Measurements from ENCODE around the gene KCTD20. TPM values are rescaled to one million over a fixed set of nuclear protein-coding genes. Genes with fewer than 3 reads are reported as not detected.
"Not testable (repeated sequence)": the region's sequence is repeated elsewhere in the genome, so short reads cannot be mapped to it uniquely, and the experiment has no call there.

KCTD20 gene
- total RNA-seq, 1 experiment from 2014 or later = 38.9 TPM

DNA sequence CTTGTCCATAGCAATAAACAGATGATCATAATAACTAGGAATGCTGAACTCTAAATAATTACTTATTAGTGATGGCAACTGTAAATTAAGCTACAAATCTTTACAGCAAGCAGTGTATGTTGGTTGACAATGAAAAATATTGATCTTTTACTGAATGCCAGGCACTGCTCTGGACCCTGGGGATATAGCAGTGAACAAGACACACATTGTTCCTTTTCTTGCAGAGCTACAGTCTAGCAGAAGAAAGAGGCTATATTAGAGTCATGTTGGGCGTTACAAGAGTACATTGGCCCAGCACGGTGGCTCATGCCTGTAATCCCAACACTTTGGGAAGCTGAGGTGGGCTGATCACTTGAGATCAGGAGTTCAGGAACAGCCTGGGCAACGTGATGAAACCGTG lies 11.6 kb upstream of the KCTD20 start:
- no peak for DNase-seq
- no peaks in the 10 kb centered on the region for H3K27me3 ChIP-seq (ENCODE audit: control insufficient read depth, insufficient read depth, low read length)
- no peaks in the 10 kb centered on the region for H3K36me3 ChIP-seq (replicated peaks; ENCODE audit: control insufficient read depth, insufficient read depth, low read length)
- H3K4me3 ChIP-seq (ENCODE audit: insufficient read depth, low read depth, low read length) = no peak overlapping the region

DNA sequence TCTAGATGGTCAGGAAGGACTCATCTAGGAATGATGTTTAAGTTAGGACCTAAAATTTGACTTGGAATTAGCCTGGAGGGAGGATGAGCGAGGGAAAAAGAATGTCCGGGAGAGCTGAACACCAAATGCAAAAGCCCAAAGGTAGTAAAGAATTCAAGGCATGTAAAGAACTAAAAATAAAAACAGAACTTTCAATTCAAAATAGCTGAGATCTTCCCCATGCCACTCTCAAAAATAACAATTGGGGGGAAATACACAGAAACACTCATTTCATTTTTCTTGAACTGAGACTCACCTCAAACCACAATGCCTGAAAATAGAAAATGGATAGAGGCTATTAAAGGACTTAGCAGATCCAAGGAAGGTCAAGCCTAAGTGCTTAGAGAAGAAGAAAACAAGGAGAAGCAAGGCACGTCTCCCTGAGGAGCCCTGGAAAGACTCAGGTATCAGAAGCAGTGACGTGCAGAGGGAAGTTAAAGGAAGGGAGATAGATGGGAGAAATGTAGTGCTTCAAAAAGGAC lies 10.6 kb upstream of the KCTD20 start:
- Histone ChIP-seq H3K36me3 (replicated peaks; ENCODE audit: control insufficient read depth, insufficient read depth, low read length) (no peaks in the 10 kb centered on the region), H3K27me3 (ENCODE audit: control insufficient read depth, insufficient read depth, low read length) (no peaks in the 10 kb centered on the region), H3K4me3 (ENCODE audit: insufficient read depth, low read depth, low read length) (no peak overlapping the region)
- DNase-seq = no peak

DNA sequence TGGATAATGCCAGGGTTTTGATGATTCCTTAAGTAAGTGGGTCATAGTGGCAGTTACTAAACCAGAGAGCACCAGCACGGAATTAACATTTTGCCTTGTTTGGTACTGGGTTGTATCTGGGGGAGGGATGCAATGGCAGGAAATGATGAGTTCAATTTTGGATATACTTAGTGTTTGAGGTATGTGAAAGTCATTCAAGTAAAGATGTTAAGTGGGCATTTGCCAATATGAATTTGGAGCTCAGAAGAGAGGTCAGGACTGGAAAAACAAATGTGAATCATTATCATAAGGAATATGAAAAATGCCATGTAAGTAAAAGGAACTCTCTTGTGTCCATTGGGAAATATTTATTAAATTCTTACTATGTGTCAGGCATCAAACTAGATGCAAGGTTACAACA lies 6.3 kb upstream of the KCTD20 start:
- Histone ChIP-seq H3K4me3 (ENCODE audit: insufficient read depth, low read depth, low read length) (no peak overlapping the region), H3K36me3 (replicated peaks; ENCODE audit: control insufficient read depth, insufficient read depth, low read length) (no peaks in the 10 kb centered on the region), H3K27me3 (ENCODE audit: control insufficient read depth, insufficient read depth, low read length) (no peaks in the 10 kb centered on the region)
- no peak for DNase-seq

DNA sequence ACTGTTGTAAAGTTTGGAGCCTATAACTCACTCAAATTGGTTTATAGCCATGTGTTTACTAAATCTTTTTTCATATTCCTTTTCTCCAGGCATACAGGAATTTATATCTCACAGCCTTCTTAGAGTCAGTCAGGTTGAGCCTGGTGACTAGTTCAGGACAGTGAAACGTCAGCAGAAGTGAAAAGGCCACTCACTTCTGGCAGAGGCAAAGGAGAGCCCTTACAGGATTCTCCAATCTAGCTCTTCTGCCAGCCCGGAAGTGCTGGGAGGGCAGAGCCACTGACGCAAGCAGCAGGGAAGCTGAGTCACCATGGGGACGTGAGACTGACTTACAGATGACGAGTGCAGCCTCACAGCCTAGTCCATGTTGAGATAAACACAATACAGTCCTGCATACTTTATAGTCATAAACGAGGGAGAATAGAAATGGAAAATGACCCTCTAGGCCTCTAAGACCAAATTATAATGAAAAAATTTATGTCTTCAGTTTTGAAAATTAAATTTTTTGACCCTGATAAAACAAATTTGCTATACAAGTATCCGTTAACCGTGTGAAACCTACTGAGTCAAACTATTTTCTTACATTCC lies 1.4 kb upstream of the KCTD20 start:
- Histone ChIP-seq H3K36me3 (replicated peaks; ENCODE audit: control insufficient read depth, insufficient read depth, low read length) (no peaks in the 10 kb centered on the region), H3K27me3 (ENCODE audit: control insufficient read depth, insufficient read depth, low read length) (no peaks in the 10 kb centered on the region), H3K4me3 (ENCODE audit: insufficient read depth, low read depth, low read length) (no peak overlapping the region)
- peak; percentile 83 for DNase-seq

DNA sequence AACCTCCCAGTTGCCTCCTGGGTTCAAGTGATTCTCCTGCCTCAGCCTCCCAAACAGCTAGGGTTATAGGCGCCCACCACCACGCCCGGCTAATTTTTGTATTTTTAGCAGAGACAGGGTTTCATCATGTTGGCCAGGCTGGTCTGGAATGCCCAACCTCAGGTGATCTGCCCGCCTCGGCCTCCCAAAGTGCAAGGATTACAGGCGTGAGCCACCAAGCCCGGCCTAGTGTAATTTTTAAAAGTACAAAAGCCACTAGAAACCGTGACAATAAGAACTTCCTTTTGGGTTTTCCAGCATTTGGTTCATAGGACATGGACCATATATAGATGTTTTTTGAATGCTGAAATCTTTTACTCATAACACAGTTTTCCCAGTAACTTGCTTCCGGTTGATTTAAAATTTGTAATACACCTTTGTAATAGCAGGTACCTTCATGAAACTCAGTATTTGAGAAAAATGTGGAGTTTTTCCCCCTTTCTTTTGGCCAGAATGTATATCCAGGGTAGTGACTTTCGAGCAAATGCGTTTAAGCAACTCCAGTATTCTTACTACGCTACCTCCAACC lies 613 bp upstream of the KCTD20 start:
- Histone ChIP-seq H3K36me3 (replicated peaks; ENCODE audit: control insufficient read depth, insufficient read depth, low read length) (no peaks in the 10 kb centered on the region), H3K4me3 (ENCODE audit: insufficient read depth, low read depth, low read length) (peak overlapping the region; percentile 85), H3K27me3 (ENCODE audit: control insufficient read depth, insufficient read depth, low read length) (no peaks in the 10 kb centered on the region)
- no peak for DNase-seq

DNA sequence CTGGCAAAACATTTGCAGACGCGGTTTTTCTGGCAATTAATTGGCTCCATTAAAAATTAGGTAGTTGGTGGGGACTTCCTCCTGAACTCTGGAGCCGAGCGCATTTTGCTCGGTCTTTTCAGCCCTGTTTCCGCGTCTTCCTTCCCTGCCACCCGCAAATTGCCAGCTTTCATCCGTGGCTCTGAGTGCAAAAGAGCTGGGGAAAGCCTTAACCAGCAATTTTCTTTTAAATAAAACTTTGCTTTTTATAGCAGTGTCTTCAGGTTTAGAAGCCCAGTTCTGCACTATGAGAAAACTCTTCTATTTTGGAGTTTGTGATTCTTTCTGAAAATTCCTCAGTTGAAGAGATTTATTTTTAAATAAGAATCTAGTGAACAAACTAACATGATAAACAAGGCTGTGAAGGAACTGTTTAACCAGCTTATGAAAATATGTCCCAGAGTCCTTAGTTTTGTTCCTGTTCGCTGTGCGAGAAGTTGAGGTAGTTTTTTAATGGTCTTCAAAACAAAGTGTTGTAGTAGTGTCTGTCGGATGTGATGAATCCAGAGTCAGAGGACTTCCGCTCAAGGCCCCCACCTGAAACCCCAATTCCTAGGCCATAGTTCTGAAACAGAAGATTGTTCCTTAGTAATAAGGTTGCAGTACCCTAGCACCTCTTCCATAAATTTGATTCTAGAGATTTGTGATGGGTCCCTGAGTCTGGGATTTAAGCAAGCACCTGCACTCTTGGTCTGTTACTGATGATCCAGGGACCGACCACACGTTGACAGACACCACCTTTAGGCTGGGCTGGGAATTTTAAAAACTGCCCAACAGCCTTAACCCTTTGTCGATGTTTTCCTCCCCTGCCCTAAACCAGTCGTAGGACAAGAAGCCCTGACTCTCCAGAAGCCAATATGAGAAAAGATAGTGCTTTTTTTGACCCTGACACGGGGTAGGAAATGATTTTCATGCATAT lies 950 bp downstream of the KCTD20 start:
- Histone ChIP-seq H3K36me3 (replicated peaks; ENCODE audit: control insufficient read depth, insufficient read depth, low read length) (no peaks in the 10 kb centered on the region), H3K4me3 (ENCODE audit: insufficient read depth, low read depth, low read length) (peak overlapping the region; percentile 85), H3K27me3 (ENCODE audit: control insufficient read depth, insufficient read depth, low read length) (no peaks in the 10 kb centered on the region)
- DNase-seq = peak; percentile 76

DNA sequence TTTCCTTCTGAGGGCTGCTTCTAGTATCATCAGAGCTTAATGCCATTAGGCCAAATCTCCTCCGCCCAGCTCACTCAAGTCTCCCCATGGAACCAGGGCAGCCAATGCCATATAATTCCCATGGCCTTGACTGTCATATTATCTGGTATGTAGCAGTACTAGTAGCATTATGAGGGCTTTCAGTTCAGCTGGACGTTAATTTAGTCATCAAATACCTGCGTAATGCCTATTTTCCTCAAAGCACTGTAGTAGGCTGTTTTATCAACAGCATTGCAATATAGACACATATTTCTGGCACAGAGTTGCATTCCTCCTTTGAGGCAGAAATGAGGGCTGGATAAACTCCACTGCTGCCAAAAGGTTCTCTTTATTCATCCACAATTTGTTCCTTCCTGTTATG lies 1.7 kb downstream of the KCTD20 start:
- H3K27me3 ChIP-seq (ENCODE audit: control insufficient read depth, insufficient read depth, low read length) = no peaks in the 10 kb centered on the region
- no peak for DNase-seq
- H3K36me3 ChIP-seq (replicated peaks; ENCODE audit: control insufficient read depth, insufficient read depth, low read length) = no peaks in the 10 kb centered on the region
- H3K4me3 ChIP-seq (ENCODE audit: insufficient read depth, low read depth, low read length) = no peak overlapping the region

DNA sequence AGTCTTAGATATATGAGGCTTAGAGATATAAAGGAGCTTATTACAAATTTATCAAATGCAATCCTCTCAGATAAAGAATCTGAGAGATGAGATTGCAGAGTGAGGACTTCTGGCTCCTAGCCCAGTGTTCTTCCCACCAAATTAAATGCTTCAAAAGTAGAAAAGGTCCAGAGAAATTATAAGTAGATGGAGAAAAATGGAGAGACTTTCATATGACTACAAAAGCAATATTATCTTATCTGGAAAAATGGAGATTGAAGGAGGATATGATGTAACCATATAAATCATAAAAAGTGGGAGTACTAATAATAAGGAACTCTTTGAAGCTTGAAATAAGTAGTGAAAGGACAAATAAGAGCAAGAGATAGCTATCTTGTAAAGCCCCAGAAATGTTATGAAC lies 2.8 kb downstream of the KCTD20 start:
- no peak for DNase-seq
- Histone ChIP-seq H3K36me3 (replicated peaks; ENCODE audit: control insufficient read depth, insufficient read depth, low read length) (no peaks in the 10 kb centered on the region), H3K4me3 (ENCODE audit: insufficient read depth, low read depth, low read length) (no peak overlapping the region), H3K27me3 (ENCODE audit: control insufficient read depth, insufficient read depth, low read length) (no peaks in the 10 kb centered on the region)

DNA sequence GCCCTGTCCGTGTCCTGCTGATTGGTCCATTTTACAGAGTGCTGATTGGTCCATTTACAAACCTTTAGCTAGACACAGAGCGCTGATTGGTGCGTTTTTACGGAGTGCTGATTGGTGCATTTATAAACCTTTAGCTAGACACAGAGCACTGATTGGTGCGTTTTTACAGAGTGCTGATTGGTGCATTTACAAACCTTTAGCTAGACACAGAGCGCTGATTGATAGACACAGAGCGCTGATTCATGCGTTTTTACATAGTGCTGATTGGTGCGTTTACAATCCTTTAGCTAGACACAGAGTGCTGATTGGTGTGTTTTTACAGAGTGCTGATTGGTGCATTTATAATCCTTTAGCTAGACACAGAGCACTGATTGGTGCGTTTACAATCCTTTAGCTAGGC lies 6.4 kb downstream of the KCTD20 start:
- not testable (repeated sequence) for H3K36me3 ChIP-seq (replicated peaks; ENCODE audit: control insufficient read depth, insufficient read depth, low read length); DNase-seq; H3K27me3 ChIP-seq (ENCODE audit: control insufficient read depth, insufficient read depth, low read length); H3K4me3 ChIP-seq (ENCODE audit: insufficient read depth, low read depth, low read length)

DNA sequence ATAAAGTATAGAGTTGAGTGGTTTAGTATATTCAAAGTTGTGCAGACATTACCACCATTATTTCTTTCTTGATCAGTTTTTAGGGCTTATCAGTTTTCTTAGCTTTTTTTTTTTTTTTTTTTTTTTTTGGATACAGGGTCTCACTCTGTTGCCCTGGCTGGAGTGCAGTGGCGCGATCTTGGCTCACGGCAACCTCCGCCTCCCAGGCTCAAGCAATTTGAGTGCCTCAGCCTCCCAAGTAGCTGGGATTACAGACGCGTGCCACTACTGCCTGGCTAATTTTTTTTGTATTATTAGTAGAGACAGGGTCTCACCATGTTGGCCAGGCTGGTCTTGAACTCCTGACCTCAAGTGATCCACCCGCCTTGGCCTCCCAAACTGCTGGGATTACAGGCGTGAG lies 10.1 kb downstream of the KCTD20 start:
- not testable (repeated sequence) for H3K27me3 ChIP-seq (ENCODE audit: control insufficient read depth, insufficient read depth, low read length); H3K36me3 ChIP-seq (replicated peaks; ENCODE audit: control insufficient read depth, insufficient read depth, low read length); H3K4me3 ChIP-seq (ENCODE audit: insufficient read depth, low read depth, low read length); DNase-seq

DNA sequence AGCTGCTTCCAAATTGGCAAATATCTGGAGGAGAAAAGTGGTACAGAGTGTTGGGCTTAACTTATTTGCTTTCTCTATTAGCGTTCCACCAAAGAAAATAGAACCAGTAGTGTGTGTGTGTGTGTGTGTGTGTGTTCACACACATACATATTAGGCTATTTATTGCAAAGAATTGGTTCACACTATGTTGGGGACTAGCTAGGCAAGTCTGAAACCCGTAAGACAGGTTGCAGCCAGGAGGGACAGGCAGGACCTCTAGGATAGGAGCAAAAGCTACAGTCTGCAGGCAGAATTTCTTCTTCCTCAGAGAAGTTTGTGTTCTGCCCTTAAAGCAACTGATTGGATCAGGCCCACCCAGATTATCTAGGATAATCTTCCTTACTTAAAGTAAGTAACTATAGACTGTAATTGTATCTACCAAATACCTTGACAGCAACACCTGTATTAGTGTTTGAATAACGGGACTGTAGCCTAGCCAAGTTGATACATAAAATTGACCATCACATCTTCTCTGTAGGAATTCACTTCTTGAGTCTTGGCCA lies 12.8 kb downstream of the KCTD20 start:
- Histone ChIP-seq H3K4me3 (ENCODE audit: insufficient read depth, low read depth, low read length) (no peak overlapping the region), H3K36me3 (replicated peaks; ENCODE audit: control insufficient read depth, insufficient read depth, low read length) (no peaks in the 10 kb centered on the region), H3K27me3 (ENCODE audit: control insufficient read depth, insufficient read depth, low read length) (no peaks in the 10 kb centered on the region)
- no peak for DNase-seq

DNA sequence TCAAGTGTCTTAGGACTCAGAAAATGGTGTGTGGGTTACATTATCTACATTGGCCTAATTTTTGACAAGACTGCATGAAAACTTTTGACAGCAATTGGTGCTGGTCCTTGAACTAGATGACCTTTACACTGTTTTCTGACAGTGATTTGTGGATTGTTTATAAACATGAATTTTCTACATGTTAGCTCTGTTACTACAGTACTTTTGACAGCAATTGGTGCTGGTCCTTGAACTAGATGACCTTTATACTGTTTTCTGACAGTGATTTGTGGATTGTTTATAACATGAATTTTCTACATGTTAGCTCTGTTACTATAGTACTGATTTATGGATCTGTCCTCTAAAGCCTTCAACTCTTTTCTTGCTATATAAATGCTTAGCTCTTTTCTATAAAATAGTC lies 16.7 kb downstream of the KCTD20 start:
- Histone ChIP-seq H3K36me3 (replicated peaks; ENCODE audit: control insufficient read depth, insufficient read depth, low read length) (no peaks in the 10 kb centered on the region), H3K4me3 (ENCODE audit: insufficient read depth, low read depth, low read length) (no peak overlapping the region), H3K27me3 (ENCODE audit: control insufficient read depth, insufficient read depth, low read length) (no peaks in the 10 kb centered on the region)
- DNase-seq = no peak

DNA sequence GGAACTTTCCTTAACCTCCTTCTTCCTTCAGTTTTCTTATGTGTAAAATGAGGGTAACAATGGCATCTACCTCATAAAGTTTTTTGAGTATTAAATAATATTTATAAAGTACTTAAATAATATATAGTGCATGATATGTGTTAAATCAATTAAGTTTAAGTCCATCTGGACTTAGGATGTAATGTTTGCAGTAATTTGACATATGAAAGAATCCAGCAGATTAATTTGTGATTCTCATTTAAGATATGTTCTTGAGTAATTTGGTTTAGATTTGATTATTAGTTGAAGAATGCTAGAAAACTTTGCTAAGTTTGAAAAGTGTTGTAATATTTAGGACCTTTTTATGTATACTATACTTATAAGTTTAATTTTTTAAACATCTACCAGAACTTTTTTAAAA lies 18.1 kb downstream of the KCTD20 start:
- no peak overlapping the region for H3K4me3 ChIP-seq (ENCODE audit: insufficient read depth, low read depth, low read length)
- H3K36me3 ChIP-seq (replicated peaks; ENCODE audit: control insufficient read depth, insufficient read depth, low read length) = no peaks in the 10 kb centered on the region
- DNase-seq = no peak
- no peaks in the 10 kb centered on the region for H3K27me3 ChIP-seq (ENCODE audit: control insufficient read depth, insufficient read depth, low read length)

DNA sequence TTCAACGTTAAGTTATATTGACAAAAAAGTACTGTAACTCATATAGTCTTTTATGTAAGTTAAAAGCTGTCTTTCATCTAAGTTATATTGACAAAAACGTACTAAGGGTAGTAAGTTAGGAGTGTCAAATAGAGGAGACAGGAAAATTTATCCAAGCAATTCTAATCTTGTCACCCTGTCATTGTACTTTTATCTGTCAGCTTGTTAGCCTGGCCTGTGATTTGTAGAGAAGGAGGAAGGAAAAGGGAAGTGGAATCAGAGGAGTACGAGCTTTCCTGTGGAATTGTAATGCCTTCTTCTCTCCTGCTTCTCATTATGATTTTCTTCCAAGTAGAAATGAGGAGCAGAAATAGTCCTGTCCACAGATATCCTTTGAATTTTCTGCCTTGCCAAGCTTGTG lies 18.8 kb downstream of the KCTD20 start:
- no peaks in the 10 kb centered on the region for H3K36me3 ChIP-seq (replicated peaks; ENCODE audit: control insufficient read depth, insufficient read depth, low read length)
- no peak for DNase-seq

DNA sequence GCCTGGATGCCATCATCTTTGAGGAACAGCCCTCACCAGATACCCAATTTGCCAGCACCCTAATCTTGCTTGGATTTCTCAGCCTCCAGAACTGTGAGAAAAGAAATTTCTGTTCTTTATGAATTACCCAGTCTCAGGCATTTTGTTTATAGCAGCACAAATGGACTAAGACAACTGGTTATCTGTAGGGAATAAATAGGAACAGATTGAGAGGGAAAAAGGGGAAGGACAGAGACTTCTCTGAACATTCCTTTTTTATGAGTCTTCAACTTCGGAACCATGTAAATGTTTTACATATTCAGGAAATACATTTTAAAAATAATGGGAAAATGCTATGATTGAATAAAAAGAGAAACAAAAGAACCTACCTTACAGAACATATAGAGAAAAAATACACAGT lies 20.9 kb downstream of the KCTD20 start:
- no peak for DNase-seq
- Histone ChIP-seq H3K36me3 (replicated peaks; ENCODE audit: control insufficient read depth, insufficient read depth, low read length) (no peaks in the 10 kb centered on the region), H3K4me3 (ENCODE audit: insufficient read depth, low read depth, low read length) (no peak overlapping the region), H3K27me3 (ENCODE audit: control insufficient read depth, insufficient read depth, low read length) (no peaks in the 10 kb centered on the region)

More for the DNA sequence above, 18.8 kb downstream of the KCTD20 start:
- no peak overlapping the region for H3K4me3 ChIP-seq (ENCODE audit: insufficient read depth, low read depth, low read length)
- H3K27me3 ChIP-seq (ENCODE audit: control insufficient read depth, insufficient read depth, low read length) = no peaks in the 10 kb centered on the region
